ENCODE results near the gene ZSWIM6. TPM values are rescaled to one million over a fixed set of nuclear protein-coding genes. Genes with fewer than 3 reads are reported as not detected.

ZSWIM6 gene
- polyA plus RNA-seq, 1 experiment = 11.1 TPM

DNA sequence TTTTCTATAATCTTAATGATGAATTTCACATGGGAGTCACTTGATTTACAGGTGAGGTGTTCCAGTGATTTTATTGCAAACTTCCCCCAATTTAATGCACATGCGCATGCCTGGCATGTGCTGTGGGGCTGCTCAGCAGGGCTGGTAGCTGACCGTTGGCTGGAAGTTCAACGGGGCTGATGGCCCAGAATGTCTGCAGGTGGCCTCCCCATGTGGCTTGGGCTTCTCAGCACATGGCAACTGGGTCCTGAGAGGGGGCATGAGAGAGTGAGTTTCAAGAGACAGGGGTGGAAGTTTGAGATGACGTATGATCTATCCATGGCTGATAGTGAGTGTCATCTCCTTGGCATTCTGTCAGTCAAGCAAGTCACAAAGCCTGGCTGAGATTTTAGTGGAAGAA is 259.8 kb downstream of the ZSWIM6 start:
- TF ChIP-seq, protein P1, sequence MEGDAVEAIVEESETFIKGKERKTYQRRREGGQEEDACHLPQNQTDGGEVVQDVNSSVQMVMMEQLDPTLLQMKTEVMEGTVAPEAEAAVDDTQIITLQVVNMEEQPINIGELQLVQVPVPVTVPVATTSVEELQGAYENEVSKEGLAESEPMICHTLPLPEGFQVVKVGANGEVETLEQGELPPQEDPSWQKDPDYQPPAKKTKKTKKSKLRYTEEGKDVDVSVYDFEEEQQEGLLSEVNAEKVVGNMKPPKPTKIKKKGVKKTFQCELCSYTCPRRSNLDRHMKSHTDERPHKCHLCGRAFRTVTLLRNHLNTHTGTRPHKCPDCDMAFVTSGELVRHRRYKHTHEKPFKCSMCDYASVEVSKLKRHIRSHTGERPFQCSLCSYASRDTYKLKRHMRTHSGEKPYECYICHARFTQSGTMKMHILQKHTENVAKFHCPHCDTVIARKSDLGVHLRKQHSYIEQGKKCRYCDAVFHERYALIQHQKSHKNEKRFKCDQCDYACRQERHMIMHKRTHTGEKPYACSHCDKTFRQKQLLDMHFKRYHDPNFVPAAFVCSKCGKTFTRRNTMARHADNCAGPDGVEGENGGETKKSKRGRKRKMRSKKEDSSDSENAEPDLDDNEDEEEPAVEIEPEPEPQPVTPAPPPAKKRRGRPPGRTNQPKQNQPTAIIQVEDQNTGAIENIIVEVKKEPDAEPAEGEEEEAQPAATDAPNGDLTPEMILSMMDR (IDR thresholded peaks at IDR 0.05; ENCODE audit: insufficient read depth, low read depth, low read length) = no peak
- ChIA-PET POLR2A (no interaction called here), CTCF (no interaction called here)
- DNase-seq (ENCODE audit: low read depth) = no peak
- Histone ChIP-seq H3K4me3 (ENCODE audit: low read depth, low read length) (no peak overlapping the region), H3K27me3 (ENCODE audit: control insufficient read depth, insufficient read depth, low read length) (peaks cover 13% of the 10 kb centered on the region), H3K36me3 (ENCODE audit: control insufficient read depth, insufficient read depth, low read length) (no peaks in the 10 kb centered on the region)

DNA sequence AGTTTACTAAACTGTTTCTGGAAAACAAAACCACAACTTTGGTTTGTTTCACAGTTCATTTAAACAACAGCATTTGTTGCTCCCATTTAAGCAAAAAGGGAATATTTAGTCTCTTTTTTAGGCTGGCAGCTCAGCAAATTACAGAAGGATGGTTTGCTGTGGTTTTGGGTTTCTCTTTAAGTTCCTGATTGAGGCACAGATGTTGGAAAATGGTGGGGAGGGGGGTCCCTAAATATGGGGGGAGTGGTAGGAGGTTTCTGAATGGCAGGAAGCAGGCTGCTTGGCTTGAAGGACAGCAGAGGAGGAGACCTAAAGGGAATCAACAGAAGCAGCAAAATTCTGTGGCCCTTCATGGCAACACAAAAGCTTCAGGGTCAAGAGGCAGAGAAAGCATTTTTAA is 263.4 kb downstream of the ZSWIM6 start:
- TF ChIP-seq, protein P1 (IDR thresholded peaks at IDR 0.05; ENCODE audit: insufficient read depth, low read depth, low read length) = no peak
- H3K4me3 ChIP-seq (ENCODE audit: low read depth, low read length) = no peak overlapping the region
- no peak for DNase-seq (ENCODE audit: low read depth)
- peaks cover 7% of the 10 kb centered on the region for H3K27me3 ChIP-seq (ENCODE audit: control insufficient read depth, insufficient read depth, low read length)
- POLR2A ChIA-PET = interaction anchor here (0.5 kb wide), 1 partner anchor 167 kb away, joined by 3 read pairs; no protein-coding TSS in a partner anchor
- no peaks in the 10 kb centered on the region for H3K36me3 ChIP-seq (ENCODE audit: control insufficient read depth, insufficient read depth, low read length)
- CTCF ChIA-PET = interaction anchor here (0.7 kb wide), 1 partner anchor 19 kb away, joined by 3 read pairs; no protein-coding TSS in a partner anchor

Other genes with a start within 250 kb of the ZSWIM6 start
- 30.4 and 42.0 TPM in 2 replicates for gene SMIM15, start 169.8 kb upstream of the ZSWIM6 start, polyA plus RNA-seq (2011; rRNA removed)

Data from BJ (cell line).